ENCODE measurements around the gene PRRC2C. TPM values are rescaled to one million over a fixed set of nuclear protein-coding genes. Genes with fewer than 3 reads are reported as not detected.

The PRRC2C gene
- total and polyA plus RNA-seq, 10 donors = 30.1 to 216 (median 163) TPM

GRCh38 chr1:171487038-171487437 lies 1.7 kb downstream of the PRRC2C start:
- peaks cover 0 to 22% (median 7%) of the 10 kb centered on the region in 6 donors for H3K36me3 ChIP-seq
- TF ChIP-seq POLR2A (IDR thresholded peaks at IDR 0.05) (no peak), CTCF (IDR thresholded peaks at IDR 0.05 in 8 of 11, conservative IDR thresholded peaks at IDR 0.05 in 3 of 11) (no peak), POLR2AphosphoS5 (IDR thresholded peaks at IDR 0.05) (no peak)
- no peaks in the 10 kb centered on the region for H3K9me3 ChIP-seq
- peak overlapping the region; percentile 1 to 92 (median 76) for H3K4me3 ChIP-seq
- intact Hi-C loops (cut with DNase I; ENCODE audit: low total_unique reads) = loop anchor here (10.0 kb wide), 1 partner anchor 298 kb away; the partner anchor contains the start of gene METTL13
- H3K27ac ChIP-seq = peak overlapping the region in 6 of 8 donors; percentile 95 to 100 (median 98)
- no peaks in the 10 kb centered on the region for H3K27me3 ChIP-seq (replicated peaks in 1 of 7)
- no peak for DNase-seq
- H3K4me1 ChIP-seq = peaks cover 40 to 67% (median 64%) of the 10 kb centered on the region in 6 donors

- peaks cover 40 to 80% (median 78%) of the 10 kb centered on the region in 6 donors for H3K4me1 ChIP-seq
- 72 to 86% (median 76%) methylated on average over 6 of the region's 6 CpGs for WGBS, 5 donors
- peak overlapping the region in 1 of 8 donors; percentile 76 for H3K4me3 ChIP-seq
- peak overlapping the region in 2 of 8 donors; percentile 26 to 40 for H3K27ac ChIP-seq
- TF ChIP-seq POLR2AphosphoS5 (IDR thresholded peaks at IDR 0.05) (no peak), CTCF (IDR thresholded peaks at IDR 0.05 in 8 of 11, conservative IDR thresholded peaks at IDR 0.05 in 3 of 11) (no peak), POLR2A (IDR thresholded peaks at IDR 0.05) (no peak)
- intact Hi-C loops (cut with DNase I; ENCODE audit: low total_unique reads) = loop anchor here (10.0 kb wide), 1 partner anchor 296 kb away; the partner anchor contains the start of gene METTL13
- H3K36me3 ChIP-seq = peaks cover 0 to 23% (median 7%) of the 10 kb centered on the region in 6 donors
- no peaks in the 10 kb centered on the region for H3K9me3 ChIP-seq
- DNase-seq = no peak
- H3K27me3 ChIP-seq (replicated peaks in 1 of 7) = no peaks in the 10 kb centered on the region
Observed at GRCh38 chr1:171488190-171488929, 3.0 kb downstream of the PRRC2C start.

- Histone ChIP-seq H3K27me3 (replicated peaks in 1 of 7) (no peaks in the 10 kb centered on the region), H3K27ac (peak overlapping the region in 4 of 8 donors; percentile 6 to 49 (median 31)), H3K4me1 (peaks cover 52 to 99% (median 86%) of the 10 kb centered on the region in 6 donors), H3K9me3 (no peaks in the 10 kb centered on the region), H3K4me3 (no peak overlapping the region), H3K36me3 (peaks cover 0 to 32% (median 7%) of the 10 kb centered on the region in 6 donors)
- 43 to 69% (median 54%) methylated on average over 3 of the region's 3 CpGs for WGBS, 5 donors
- DNase-seq = no peak
- TF ChIP-seq POLR2A (IDR thresholded peaks at IDR 0.05) (no peak), POLR2AphosphoS5 (IDR thresholded peaks at IDR 0.05) (no peak), CTCF (IDR thresholded peaks at IDR 0.05 in 8 of 11, conservative IDR thresholded peaks at IDR 0.05 in 3 of 11) (no peak)
- intact Hi-C loops (cut with DNase I; ENCODE audit: low total_unique reads) = no loop called here
Observed at GRCh38 chr1:171494076-171494475, 8.7 kb downstream of the PRRC2C start.

DNA sequence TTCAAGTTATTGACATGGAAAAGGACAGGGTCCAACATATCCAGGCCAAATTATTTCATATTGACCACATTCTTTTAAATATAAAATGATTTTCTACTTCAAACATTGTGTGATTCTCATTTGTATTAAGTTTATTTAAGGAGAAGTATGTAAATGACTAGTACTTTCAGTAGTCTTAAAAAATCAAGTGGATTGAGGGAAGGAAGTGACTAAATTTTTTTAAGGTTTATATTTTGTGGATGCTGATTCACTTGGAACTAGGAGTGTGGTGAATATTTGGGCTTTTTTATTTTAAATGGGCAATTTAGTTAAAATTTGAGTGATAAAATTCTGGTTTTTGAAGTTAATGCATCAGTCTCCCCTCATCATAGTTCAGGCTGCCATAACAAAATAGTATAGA lies 10.1 kb downstream of the PRRC2C start:
- peak overlapping the region in 1 of 8 donors; percentile 49 for H3K27ac ChIP-seq
- H3K27me3 ChIP-seq (replicated peaks in 1 of 7) = no peaks in the 10 kb centered on the region
- no peak for DNase-seq
- peaks cover 0 to 35% (median 3%) of the 10 kb centered on the region in 6 donors for H3K36me3 ChIP-seq
- TF ChIP-seq CTCF (IDR thresholded peaks at IDR 0.05 in 8 of 11, conservative IDR thresholded peaks at IDR 0.05 in 3 of 11) (no peak), POLR2A (IDR thresholded peaks at IDR 0.05) (no peak), POLR2AphosphoS5 (IDR thresholded peaks at IDR 0.05) (no peak)
- H3K4me3 ChIP-seq = no peak overlapping the region
- intact Hi-C loops (cut with DNase I; ENCODE audit: low total_unique reads) = no loop called here
- H3K4me1 ChIP-seq = peaks cover 46 to 99% (median 82%) of the 10 kb centered on the region in 6 donors
- no peaks in the 10 kb centered on the region for H3K9me3 ChIP-seq
